BLaER1 (cell line): ENCODE results near the gene GABRG3.

Experiments
- H3K27ac ChIP-seq: shearing (Covaris generic); formaldehyde crosslinking; 2 replicates; pipeline ENCODE4 v1.8.1; 2022
- H3K27me3 ChIP-seq: shearing (Covaris generic); formaldehyde crosslinking; 2 replicates; pipeline ENCODE4 v1.8.1; 2022
- H3K36me3 ChIP-seq: shearing (Covaris generic); formaldehyde crosslinking; 2 replicates; pipeline ENCODE4 v1.8.1; 2022
- H3K4me1 ChIP-seq: shearing (Covaris generic); formaldehyde crosslinking; 2 replicates; pipeline ENCODE4 v1.8.1; 2022
- H3K4me2 ChIP-seq: shearing (Covaris generic); formaldehyde crosslinking; 2 replicates; pipeline ENCODE4 v1.8.1; 2022
- H3K4me3 ChIP-seq: shearing (Covaris generic); formaldehyde crosslinking; 2 replicates; pipeline ENCODE4 v1.8.1; 2022
- H3K9ac ChIP-seq: shearing (Covaris generic); formaldehyde crosslinking; 2 replicates; pipeline ENCODE4 v1.8.1; 2022
- H3K9me3 ChIP-seq: shearing (Covaris generic); formaldehyde crosslinking; 2 replicates; pipeline ENCODE4 v1.8.1; 2022
- H4K20me1 ChIP-seq: shearing (Covaris generic); formaldehyde crosslinking; 2 replicates; pipeline ENCODE4 v1.8.1; 2022
- Cebpa-rat ChIP-seq: shearing (Covaris generic); IDR thresholded peaks from 2 replicates; pipeline ENCODE4 v1.8.1; 2022

GABRG3 gene

DNA sequence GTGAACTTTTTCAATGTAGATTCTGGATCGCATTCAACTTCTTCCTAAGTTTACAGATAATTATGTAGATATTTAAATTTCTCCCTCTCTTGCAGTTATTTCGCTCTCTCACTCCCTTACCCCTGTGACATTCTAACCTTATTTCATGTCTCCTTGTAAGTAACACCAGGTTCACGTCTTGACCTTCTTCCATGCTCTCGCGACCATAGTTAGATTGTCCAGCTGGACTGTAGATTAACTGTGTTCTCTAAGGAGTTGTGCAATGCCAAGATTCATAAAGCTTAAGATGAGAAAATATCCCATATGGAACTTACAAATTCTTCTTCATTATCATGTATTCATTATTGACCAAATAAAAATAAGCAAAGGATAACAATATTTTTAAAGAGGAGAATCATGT, 430.5 kb downstream of the GABRG3 start:
- no peaks in the 10 kb centered on the region for H3K36me3 ChIP-seq
- no peak for TF ChIP-seq Cebpa-rat
- no peak overlapping the region for H3K4me2 ChIP-seq
- H3K27me3 ChIP-seq = no peaks in the 10 kb centered on the region
- H3K9ac ChIP-seq = no peak overlapping the region
- 0 out of 2 replicates have a peak, but pooled peaks cover 4% of the 10 kb centered on the region for H3K9me3 ChIP-seq
- H3K4me1 ChIP-seq = no peaks in the 10 kb centered on the region
- H3K27ac ChIP-seq = no peak overlapping the region
- no peaks in the 10 kb centered on the region for H4K20me1 ChIP-seq
- no peak overlapping the region for H3K4me3 ChIP-seq

DNA sequence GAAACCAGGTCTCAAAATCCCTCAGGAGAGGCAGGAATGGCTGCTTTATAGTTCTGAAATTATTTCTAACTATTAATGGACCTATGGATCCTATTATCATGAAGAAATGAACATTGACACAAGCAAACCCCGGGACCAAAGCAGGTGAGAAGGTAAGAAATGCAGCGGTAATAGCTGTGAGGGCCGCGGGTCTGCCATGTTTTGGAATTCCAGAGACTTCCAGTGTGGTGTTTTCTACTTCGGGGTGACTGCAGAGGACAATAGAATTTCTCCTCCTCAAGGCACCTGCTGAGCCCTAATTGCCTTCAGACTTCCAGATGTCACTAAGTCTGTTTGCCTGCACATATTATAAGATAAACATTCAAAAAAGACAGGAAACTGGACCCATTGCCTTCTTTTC, 437.4 kb downstream of the GABRG3 start:
- 0 out of 2 replicates have a peak, but pooled peaks cover 4% of the 10 kb centered on the region for H3K9me3 ChIP-seq
- no peak overlapping the region for H3K9ac ChIP-seq
- H4K20me1 ChIP-seq = no peaks in the 10 kb centered on the region
- H3K4me1 ChIP-seq = no peaks in the 10 kb centered on the region
- no peak overlapping the region for H3K27ac ChIP-seq
- H3K4me3 ChIP-seq = no peak overlapping the region
- no peak for TF ChIP-seq Cebpa-rat
- H3K27me3 ChIP-seq = no peaks in the 10 kb centered on the region
- no peaks in the 10 kb centered on the region for H3K36me3 ChIP-seq
- H3K4me2 ChIP-seq = no peak overlapping the region

DNA sequence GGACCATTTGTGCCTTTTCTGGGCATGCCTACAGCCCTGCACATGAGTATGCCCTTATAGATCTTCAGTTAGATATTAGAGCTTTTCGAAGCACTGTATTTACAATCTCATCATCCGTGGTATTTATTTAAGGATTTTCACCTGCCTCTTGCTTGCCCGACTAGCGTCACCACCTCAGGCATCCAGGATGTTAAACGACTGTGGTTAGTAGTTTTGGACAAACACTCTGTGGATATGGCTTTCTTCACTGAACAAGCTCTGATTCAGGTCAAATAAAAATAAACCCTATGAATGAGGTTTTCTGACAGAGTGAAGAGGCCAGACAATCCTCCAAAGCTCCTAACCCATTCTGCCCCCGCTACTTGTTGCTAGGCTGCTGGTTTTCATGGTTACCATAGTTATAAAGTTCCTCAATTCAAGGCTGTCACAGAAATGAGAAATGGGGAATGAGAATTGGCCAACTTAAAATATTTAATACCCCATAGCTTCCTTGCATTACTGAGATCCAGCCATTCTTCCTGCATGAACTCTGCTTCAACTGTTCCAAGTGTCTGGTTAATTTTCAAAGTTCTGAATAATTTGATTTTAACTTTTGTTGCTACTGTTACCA, 440.1 kb downstream of the GABRG3 start:
- TF ChIP-seq Cebpa-rat = no peak
- H3K27me3 ChIP-seq = no peaks in the 10 kb centered on the region
- H3K9me3 ChIP-seq = no peaks in the 10 kb centered on the region
- H3K36me3 ChIP-seq = no peaks in the 10 kb centered on the region
- no peaks in the 10 kb centered on the region for H4K20me1 ChIP-seq
- H3K4me2 ChIP-seq = no peak overlapping the region
- no peaks in the 10 kb centered on the region for H3K4me1 ChIP-seq
- H3K27ac ChIP-seq = no peak overlapping the region
- H3K9ac ChIP-seq = no peak overlapping the region
- H3K4me3 ChIP-seq = no peak overlapping the region

DNA sequence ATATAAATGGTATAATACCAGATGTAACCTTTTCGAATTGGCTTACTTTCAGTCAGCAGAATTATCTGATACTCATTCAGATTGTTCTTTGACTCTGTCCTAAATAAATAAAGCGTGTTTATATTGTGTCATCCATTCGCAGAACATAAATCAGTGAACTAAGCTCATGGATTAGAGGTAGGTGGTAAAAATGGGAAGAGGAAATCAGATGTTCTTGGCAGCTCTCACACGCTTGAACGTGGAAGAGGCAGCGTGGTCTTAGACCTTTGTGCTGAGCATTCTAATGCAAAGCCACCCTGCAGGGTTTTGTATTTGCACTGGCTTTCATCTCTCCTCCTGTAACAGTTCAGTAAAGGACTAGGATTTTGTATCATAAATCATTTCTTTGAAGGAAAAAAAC, 441.4 kb downstream of the GABRG3 start:
- no peak for TF ChIP-seq Cebpa-rat
- H3K4me1 ChIP-seq = no peaks in the 10 kb centered on the region
- no peak overlapping the region for H3K9ac ChIP-seq
- H3K36me3 ChIP-seq = no peaks in the 10 kb centered on the region
- H4K20me1 ChIP-seq = no peaks in the 10 kb centered on the region
- H3K4me3 ChIP-seq = no peak overlapping the region
- no peaks in the 10 kb centered on the region for H3K9me3 ChIP-seq
- no peaks in the 10 kb centered on the region for H3K27me3 ChIP-seq
- H3K4me2 ChIP-seq = no peak overlapping the region
- H3K27ac ChIP-seq = no peak overlapping the region

DNA sequence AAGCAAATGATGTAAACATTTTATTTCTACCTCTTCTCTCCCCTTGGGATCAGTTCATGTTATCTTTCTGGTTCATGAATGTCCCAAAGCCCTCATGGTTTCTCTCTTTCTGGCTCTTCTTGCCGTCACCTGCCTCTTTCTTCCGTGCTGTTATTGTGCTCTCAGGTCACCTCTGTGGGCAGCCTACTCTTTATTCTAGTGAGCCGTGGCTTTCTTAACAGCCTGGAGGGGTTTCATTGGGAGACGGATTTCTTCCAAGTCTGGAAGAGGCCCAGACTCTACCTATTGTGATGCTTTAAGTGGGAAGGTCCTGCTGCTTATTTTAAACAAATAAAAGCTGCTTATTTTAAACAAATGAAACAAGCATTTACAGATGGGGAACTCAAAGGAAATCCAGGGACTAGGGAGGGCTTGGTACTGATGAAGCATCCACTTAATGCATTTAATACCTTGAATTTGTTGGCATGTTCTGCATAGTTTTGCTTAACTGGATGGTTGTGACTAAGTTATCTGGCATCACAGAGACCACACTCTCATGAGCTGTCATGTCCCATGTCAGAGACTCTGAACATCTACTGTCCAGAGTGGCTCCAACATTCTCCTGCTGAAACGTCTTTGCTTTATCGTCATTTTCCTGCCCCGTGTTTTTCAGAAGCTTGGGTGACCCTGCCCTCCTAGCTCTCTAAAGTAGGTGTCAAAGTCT, 443.3 kb downstream of the GABRG3 start:
- Histone ChIP-seq H3K9ac (no peak overlapping the region), H3K27ac (no peak overlapping the region), H3K4me1 (peaks cover 12% of the 10 kb centered on the region; the same call in 1 of the 2 replicates), H3K27me3 (no peaks in the 10 kb centered on the region), H3K36me3 (no peaks in the 10 kb centered on the region), H3K4me3 (no peak overlapping the region), H3K4me2 (no peak overlapping the region), H3K9me3 (no peaks in the 10 kb centered on the region), H4K20me1 (no peaks in the 10 kb centered on the region)
- no peak for TF ChIP-seq Cebpa-rat

DNA sequence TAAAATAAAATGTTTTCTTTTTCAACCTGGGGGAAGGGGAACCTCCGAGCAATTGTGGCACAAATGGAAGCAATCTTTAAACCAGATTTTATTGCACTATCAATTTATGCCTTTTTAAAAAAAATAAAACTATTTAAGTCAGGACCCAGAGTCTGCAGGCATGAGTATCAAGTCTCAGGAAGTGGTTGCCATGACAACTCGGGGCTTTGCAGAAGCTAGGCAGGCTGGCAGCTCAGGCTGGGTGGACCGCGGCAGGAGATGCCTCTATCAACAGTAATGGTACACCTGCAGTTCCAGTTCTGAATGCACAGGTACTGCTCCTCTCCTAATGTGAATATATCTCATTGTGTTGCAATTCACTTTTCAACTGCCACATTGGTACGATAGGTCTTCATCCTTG, 447.7 kb downstream of the GABRG3 start:
- Histone ChIP-seq H4K20me1 (no peaks in the 10 kb centered on the region), H3K4me1 (peaks cover 12% of the 10 kb centered on the region; the same call in 1 of the 2 replicates), H3K4me2 (peak overlapping the region; percentile 5; the same call in 1 of the 2 replicates), H3K36me3 (no peaks in the 10 kb centered on the region), H3K9ac (no peak overlapping the region), H3K4me3 (no peak overlapping the region), H3K27me3 (no peaks in the 10 kb centered on the region), H3K9me3 (no peaks in the 10 kb centered on the region), H3K27ac (no peak overlapping the region)
- TF ChIP-seq Cebpa-rat = no peak

DNA sequence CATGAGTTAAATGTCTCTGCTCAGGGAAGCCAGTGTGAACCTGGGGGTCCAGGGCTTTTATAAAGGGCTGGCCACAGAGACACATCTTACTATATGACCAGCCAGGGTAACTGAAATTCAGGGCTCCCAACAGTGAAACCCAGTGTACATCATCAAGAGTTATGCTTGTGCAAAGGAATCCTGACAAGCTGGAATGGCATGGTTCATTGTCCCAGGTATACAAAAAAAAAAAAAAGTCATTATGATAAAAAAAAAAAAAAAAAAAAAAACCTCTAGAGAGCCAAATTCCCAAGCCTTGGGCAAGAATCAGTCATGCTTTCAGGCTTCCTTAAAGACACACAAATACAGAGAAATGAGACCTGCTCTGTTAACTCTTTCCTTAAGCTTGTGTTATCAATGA, 452.0 kb downstream of the GABRG3 start:
- no peaks in the 10 kb centered on the region for H3K27me3 ChIP-seq
- H3K27ac ChIP-seq = no peak overlapping the region
- no peaks in the 10 kb centered on the region for H3K36me3 ChIP-seq
- H3K4me1 ChIP-seq = peaks cover 11% of the 10 kb centered on the region; the same call in 1 of the 2 replicates
- H3K9ac ChIP-seq = no peak overlapping the region
- H3K9me3 ChIP-seq = no peaks in the 10 kb centered on the region
- no peak for TF ChIP-seq Cebpa-rat
- no peak overlapping the region for H3K4me2 ChIP-seq
- no peak overlapping the region for H3K4me3 ChIP-seq
- H4K20me1 ChIP-seq = no peaks in the 10 kb centered on the region

DNA sequence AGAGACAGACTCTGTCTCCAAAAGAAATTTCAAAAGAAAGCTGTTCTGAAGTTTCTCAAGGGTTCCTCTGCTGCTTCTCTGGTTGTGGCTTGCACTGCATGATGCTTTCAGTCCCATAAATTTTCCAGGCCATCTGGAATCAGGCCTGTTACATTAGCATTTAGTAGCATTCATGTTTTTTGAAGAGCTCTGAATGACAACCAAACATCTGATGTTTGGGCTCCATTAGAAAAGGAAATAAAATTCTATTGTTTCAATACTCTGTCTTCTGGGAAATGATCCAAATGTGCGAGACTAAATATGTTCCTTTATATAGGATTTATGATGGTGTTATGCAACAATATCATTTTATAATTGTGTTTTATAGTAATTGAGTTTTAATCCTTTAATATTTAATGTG, 455.8 kb downstream of the GABRG3 start:
- Histone ChIP-seq H3K27me3 (no peaks in the 10 kb centered on the region), H3K4me3 (no peak overlapping the region), H4K20me1 (no peaks in the 10 kb centered on the region), H3K9me3 (no peaks in the 10 kb centered on the region), H3K4me2 (no peak overlapping the region), H3K36me3 (no peaks in the 10 kb centered on the region), H3K9ac (no peak overlapping the region), H3K27ac (no peak overlapping the region), H3K4me1 (no peaks in the 10 kb centered on the region)
- TF ChIP-seq Cebpa-rat = no peak

DNA sequence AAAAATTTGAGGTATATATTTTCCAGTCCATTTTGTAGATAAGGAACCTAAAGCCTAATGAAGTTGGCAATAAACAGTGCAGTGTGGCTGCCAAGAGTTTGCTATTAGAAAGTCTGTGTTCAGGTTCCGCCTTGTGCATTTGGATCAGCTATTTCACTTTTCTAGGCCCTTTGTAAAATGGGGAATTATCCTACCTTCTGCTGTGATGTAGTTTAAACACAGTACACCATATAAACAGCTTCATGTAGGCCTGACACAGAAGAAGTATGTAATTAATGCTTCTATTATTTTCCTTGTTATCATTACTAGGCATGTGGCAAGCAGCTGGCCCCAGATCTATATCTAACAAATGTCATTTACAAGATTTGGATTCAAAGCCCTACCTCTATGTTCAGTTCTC, 456.3 kb downstream of the GABRG3 start:
- H3K27me3 ChIP-seq = no peaks in the 10 kb centered on the region
- no peaks in the 10 kb centered on the region for H3K9me3 ChIP-seq
- no peaks in the 10 kb centered on the region for H3K36me3 ChIP-seq
- H3K9ac ChIP-seq = no peak overlapping the region
- H4K20me1 ChIP-seq = no peaks in the 10 kb centered on the region
- TF ChIP-seq Cebpa-rat = no peak
- H3K27ac ChIP-seq = no peak overlapping the region
- H3K4me1 ChIP-seq = no peaks in the 10 kb centered on the region
- H3K4me2 ChIP-seq = no peak overlapping the region
- no peak overlapping the region for H3K4me3 ChIP-seq

DNA sequence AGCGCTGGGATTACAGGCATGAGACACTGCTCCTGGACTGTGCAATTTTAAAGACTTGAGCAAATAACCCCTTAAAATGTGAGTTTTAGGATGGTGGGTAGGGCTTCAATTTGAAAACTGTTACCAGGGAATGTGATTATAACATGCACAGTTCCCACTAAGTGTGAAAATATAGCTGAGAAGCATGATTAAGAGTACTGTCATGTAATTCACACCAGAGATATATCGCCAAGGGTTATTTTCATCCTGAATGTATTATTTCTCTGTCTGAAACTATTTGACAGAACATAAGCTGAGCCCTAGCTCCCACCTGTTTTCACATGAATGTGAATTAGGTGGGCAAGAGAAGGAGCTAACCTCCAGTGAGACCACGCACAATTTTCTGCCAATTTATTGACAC, 457.2 kb downstream of the GABRG3 start:
- H3K4me1 ChIP-seq = no peaks in the 10 kb centered on the region
- no peak overlapping the region for H3K4me2 ChIP-seq
- H3K9ac ChIP-seq = no peak overlapping the region
- H4K20me1 ChIP-seq = no peaks in the 10 kb centered on the region
- no peak for TF ChIP-seq Cebpa-rat
- no peaks in the 10 kb centered on the region for H3K9me3 ChIP-seq
- H3K4me3 ChIP-seq = no peak overlapping the region
- H3K27ac ChIP-seq = no peak overlapping the region
- no peaks in the 10 kb centered on the region for H3K36me3 ChIP-seq
- H3K27me3 ChIP-seq = no peaks in the 10 kb centered on the region
